CD4-positive, alpha-beta T cell treated with Interleukin-15 for 1 hour (primary cell): Measurements from ENCODE around the gene DFFA.
A peak's percentile ranks its signal among the peaks of the same experiment; 100 is the strongest.
"Not testable (repeated sequence)": the region's sequence is repeated elsewhere in the genome, so short reads cannot be mapped to it uniquely, and the experiment has no call there.

Source experiments
- DNase-seq: peaks from one replicate; pipeline ENCODE4 v3.0.0-alpha.2; 2020

DFFA gene

GRCh38 chr1:10472220-10473144 lies at the start of gene DFFA:
Gene DFFA, minus strand, starts transcription at chr1:10472529. Its CDS starts 71 bp downstream, at chr1:10472458.
- peak; percentile 91 for DNase-seq

GRCh38 chr1:10521537-10522157 lies 49.3 kb upstream of the DFFA start:
- DNase-seq = no peak

GRCh38 chr1:10520952-10521351 lies 48.6 kb upstream of the DFFA start:
- no peak for DNase-seq

GRCh38 chr1:10520497-10520896 lies 48.2 kb upstream of the DFFA start:
- no peak for DNase-seq

- no peak for DNase-seq
Observed at GRCh38 chr1:10519016-10519417, 46.7 kb upstream of the DFFA start.

- no peak for DNase-seq
Observed at GRCh38 chr1:10517677-10517982, 45.3 kb upstream of the DFFA start.

- no peak for DNase-seq
Observed at GRCh38 chr1:10516925-10517676, 44.8 kb upstream of the DFFA start.

GRCh38 chr1:10515976-10516750 lies 43.8 kb upstream of the DFFA start:
- no peak for DNase-seq

GRCh38 chr1:10515301-10515975 lies 43.1 kb upstream of the DFFA start:
- DNase-seq = no peak

GRCh38 chr1:10514490-10515235 lies 42.3 kb upstream of the DFFA start:
- no peak for DNase-seq

- DNase-seq = no peak
Observed at GRCh38 chr1:10513199-10513598, 40.9 kb upstream of the DFFA start.

GRCh38 chr1:10511494-10511885 lies 39.2 kb upstream of the DFFA start:
- no peak for DNase-seq

- DNase-seq = peak; percentile 59
Observed at GRCh38 chr1:10510520-10511493, 38.5 kb upstream of the DFFA start.

GRCh38 chr1:10509809-10510509 lies 37.6 kb upstream of the DFFA start:
- no peak for DNase-seq

GRCh38 chr1:10508511-10508951 lies 36.2 kb upstream of the DFFA start:
- no peak for DNase-seq

GRCh38 chr1:10507111-10507879 lies 35.0 kb upstream of the DFFA start:
- DNase-seq = peak; percentile 57

GRCh38 chr1:10506677-10507047 lies 34.3 kb upstream of the DFFA start:
- DNase-seq = no peak

- DNase-seq = not testable (repeated sequence)
Observed at GRCh38 chr1:10506046-10506676, 33.8 kb upstream of the DFFA start.
